ENCODE results near the gene SIPA1L3.

- TF ChIP-seq CTCF (IDR thresholded peaks at IDR 0.05; ENCODE audit: low read length), result no peak
- no peak for TF ChIP-seq EZH2phosphoT487 (IDR thresholded peaks at IDR 0.05; ENCODE audit: low read length)
- TF ChIP-seq EZH2 (optimal IDR thresholded peaks at IDR 0.05; ENCODE audit: low read depth, low read length), result no peak
These were observed 118.2 kb downstream of the SIPA1L3 start for GRCh38 chr19:38024992-38025908.
